Left ventricle myocardium inferior (tissue), 1 donor: ENCODE measurements around the gene KCNK7. TPM values are rescaled to one million over a fixed set of nuclear protein-coding genes. Genes with fewer than 3 reads are reported as not detected.

Experiments used
- DNase-seq: peaks from one replicate; pipeline ENCODE4 v3.0.0-alpha.2; 2020
- H3K27ac ChIP-seq: fragments of 200-600 bp; replicated peaks from 2 replicates; pipeline ENCODE4 v1.8.0; 2021
- H3K27me3 ChIP-seq: fragments of 200-600 bp; 2 replicates; pipeline ENCODE4 v1.8.0; 2021; ENCODE audit warnings: low read depth
- H3K36me3 ChIP-seq: fragments of 200-600 bp; 2 replicates; pipeline ENCODE4 v1.8.0; 2021
- H3K4me1 ChIP-seq: fragments of 200-600 bp; 2 replicates; pipeline ENCODE4 v1.8.0; 2021
- H3K4me3 ChIP-seq: fragments of 200-600 bp; 2 replicates; pipeline ENCODE4 v1.8.0; 2021; ENCODE audit warnings: mild to moderate bottlenecking, moderate library complexity
- H3K9me3 ChIP-seq: fragments of 200-600 bp; replicated peaks from 2 replicates; pipeline ENCODE4 v1.8.0; 2021
- intact Hi-C: fragments of 100-400 bp; cut with micrococcal nuclease; formaldehyde crosslinking; loops from one replicate; pipeline ENCODE4 v1.11.0; 2022
- microRNA-seq: library from miRNA; unstranded; fragments of <30 nt; microRNA quantifications from one replicate; pipeline ENCODE4 v1.2.0, GENCODE V29; 2020
- total RNA-seq: library from RNA; stranded (reverse); fragmentation: NEBNext Ultra II Directional; extraction: Animal tissue kit (Norgen Biotek cat#: 25700); gene quantifications from one replicate; pipeline ENCODE4 v1.2.1, GENCODE V29; 2021
- TF ChIP-seq, protein P1 (sequence below): fragments of 200-600 bp; IDR thresholded peaks from 2 replicates; pipeline ENCODE4 v1.8.0; 2021; ENCODE audit warnings: antibody characterized with exemption, mild to moderate bottlenecking, borderline replicate concordance
- donor health status: DM: no; HTN: yes; CAD: no; lungs with severe emphysema.

Gene KCNK7
- total RNA-seq, 1 donor from 2014 or later: 0.85 TPM

GRCh38 chr11:65547446-65548125, 48.0 kb downstream of the KCNK7 start:
- TF ChIP-seq, protein P1, sequence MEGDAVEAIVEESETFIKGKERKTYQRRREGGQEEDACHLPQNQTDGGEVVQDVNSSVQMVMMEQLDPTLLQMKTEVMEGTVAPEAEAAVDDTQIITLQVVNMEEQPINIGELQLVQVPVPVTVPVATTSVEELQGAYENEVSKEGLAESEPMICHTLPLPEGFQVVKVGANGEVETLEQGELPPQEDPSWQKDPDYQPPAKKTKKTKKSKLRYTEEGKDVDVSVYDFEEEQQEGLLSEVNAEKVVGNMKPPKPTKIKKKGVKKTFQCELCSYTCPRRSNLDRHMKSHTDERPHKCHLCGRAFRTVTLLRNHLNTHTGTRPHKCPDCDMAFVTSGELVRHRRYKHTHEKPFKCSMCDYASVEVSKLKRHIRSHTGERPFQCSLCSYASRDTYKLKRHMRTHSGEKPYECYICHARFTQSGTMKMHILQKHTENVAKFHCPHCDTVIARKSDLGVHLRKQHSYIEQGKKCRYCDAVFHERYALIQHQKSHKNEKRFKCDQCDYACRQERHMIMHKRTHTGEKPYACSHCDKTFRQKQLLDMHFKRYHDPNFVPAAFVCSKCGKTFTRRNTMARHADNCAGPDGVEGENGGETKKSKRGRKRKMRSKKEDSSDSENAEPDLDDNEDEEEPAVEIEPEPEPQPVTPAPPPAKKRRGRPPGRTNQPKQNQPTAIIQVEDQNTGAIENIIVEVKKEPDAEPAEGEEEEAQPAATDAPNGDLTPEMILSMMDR: no peak
- Histone ChIP-seq H3K4me3 (no peak overlapping the region), H3K27me3 (no peaks in the 10 kb centered on the region), H3K27ac (no peak overlapping the region), H3K9me3 (no peaks in the 10 kb centered on the region), H3K4me1 (peaks cover 8% of the 10 kb centered on the region), H3K36me3 (peaks cover 56% of the 10 kb centered on the region)
- no peak for DNase-seq
- intact Hi-C loops: no loop called here

DNA sequence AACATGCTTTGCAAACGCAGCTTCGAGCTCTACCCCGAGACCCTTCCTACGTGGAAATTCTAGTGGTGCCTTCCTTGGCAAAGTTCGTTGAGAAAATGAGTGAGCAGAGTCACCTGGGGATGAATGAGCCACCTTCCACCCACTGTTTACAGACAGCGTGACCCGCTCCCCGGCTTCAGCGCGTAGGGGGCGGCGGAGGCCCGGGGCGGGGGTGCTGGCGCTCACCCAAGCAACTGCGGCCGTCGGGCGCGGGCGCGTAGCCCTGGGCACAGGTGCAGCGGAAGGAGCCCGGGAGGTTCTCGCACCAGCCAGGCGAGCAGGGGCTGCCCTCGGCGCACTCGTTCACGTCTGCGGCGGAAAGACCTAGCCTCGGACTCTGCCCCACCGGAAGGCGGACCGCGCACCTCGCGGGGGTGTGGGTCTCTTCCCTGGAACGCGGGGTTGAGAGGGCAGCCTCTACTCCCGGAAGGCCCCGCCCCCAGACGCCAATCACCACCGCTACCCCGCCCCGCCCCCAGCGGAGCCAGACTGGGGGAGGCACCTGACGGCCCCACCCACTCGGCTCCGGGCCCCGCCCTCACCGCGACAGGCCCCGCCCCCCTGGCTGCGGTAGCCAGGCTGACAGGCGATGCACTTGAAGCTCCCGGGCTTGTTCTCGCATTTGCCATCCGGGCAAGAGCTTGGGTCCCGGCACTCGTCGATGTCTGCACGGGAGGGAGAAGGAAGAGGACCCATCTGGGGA, 49.2 kb downstream of the KCNK7 start:
- DNase-seq: peak; percentile 77
- TF ChIP-seq, protein P1: no peak
- H3K9me3 ChIP-seq: no peaks in the 10 kb centered on the region
- H3K4me1 ChIP-seq: peaks cover 7% of the 10 kb centered on the region
- no peaks in the 10 kb centered on the region for H3K27me3 ChIP-seq
- peak overlapping the region; percentile 33 for H3K4me3 ChIP-seq
- intact Hi-C loops: no loop called here
- peaks cover 48% of the 10 kb centered on the region for H3K36me3 ChIP-seq
- H3K27ac ChIP-seq: no peak overlapping the region

GRCh38 chr11:65545853-65546216, 49.8 kb downstream of the KCNK7 start:
- Histone ChIP-seq H3K4me3 (no peak overlapping the region), H3K36me3 (peaks cover 42% of the 10 kb centered on the region), H3K9me3 (no peaks in the 10 kb centered on the region), H3K4me1 (peaks cover 13% of the 10 kb centered on the region), H3K27ac (no peak overlapping the region), H3K27me3 (no peaks in the 10 kb centered on the region)
- intact Hi-C loops: no loop called here
- DNase-seq: no peak
- TF ChIP-seq, protein P1: no peak

Small RNAs within 50 kb of the gene (microRNA-seq; reads per million reads assigned to microRNA genes)
- gene MIR4690: not detected

Other genes starting within 250 kb of the KCNK7 start
- 0.44 TPM for gene TIGD3, start 241.0 kb downstream of the KCNK7 start, total RNA-seq
- gene SLC25A45, start 213.2 kb downstream of the KCNK7 start, total RNA-seq: 5.0 TPM
- gene FRMD8, start 209.2 kb downstream of the KCNK7 start, total RNA-seq: 8.4 TPM
- gene NEAT1, start 173.0 kb downstream of the KCNK7 start, total RNA-seq: 405 TPM
- gene MALAT1, start 96.8 kb downstream of the KCNK7 start, total RNA-seq: 6,576 TPM
- gene SCYL1, start 70.7 kb downstream of the KCNK7 start, total RNA-seq: 60.2 TPM
- gene LTBP3, start 37.4 kb downstream of the KCNK7 start, total RNA-seq: 80.3 TPM
- 21.1 TPM for gene ZNRD2, start 25.3 kb downstream of the KCNK7 start, total RNA-seq
- 40.9 TPM for gene FAM89B, start 23.3 kb downstream of the KCNK7 start, total RNA-seq
- 69.5 TPM for gene EHBP1L1, start 19.7 kb downstream of the KCNK7 start, total RNA-seq
- gene MAP3K11, start 18.4 kb upstream of the KCNK7 start, total RNA-seq: 32.4 TPM
- gene PCNX3, start 20.0 kb upstream of the KCNK7 start, total RNA-seq: 11.9 TPM
- gene SIPA1, start 42.3 kb upstream of the KCNK7 start, total RNA-seq: 21.0 TPM
- 33.8 TPM for gene RELA, start 67.1 kb upstream of the KCNK7 start, total RNA-seq
- gene KAT5, start 116.5 kb upstream of the KCNK7 start, total RNA-seq: 47.0 TPM
- 39.7 TPM for gene RNASEH2C, start 125.0 kb upstream of the KCNK7 start, total RNA-seq
- gene AP5B1, start 185.2 kb upstream of the KCNK7 start, total RNA-seq: 5.4 TPM
- gene OVOL1, start 191.3 kb upstream of the KCNK7 start, total RNA-seq: not detected
- not detected for gene SNX32, start 238.2 kb upstream of the KCNK7 start, total RNA-seq